Measurements from ENCODE around the gene SRPK3. TPM values are rescaled to one million over a fixed set of nuclear protein-coding genes. Genes with fewer than 3 reads are reported as not detected.
A peak's percentile ranks its signal among the peaks of the same experiment; 100 is the strongest.

SRPK3 gene
- total and polyA plus RNA-seq, 2 experiments from 2014 or later = 0.15 TPM; not detected in 1

GRCh38 chrX:153750127-153750774 lies 30.6 kb upstream of the SRPK3 start:
- TF ChIP-seq REST (IDR thresholded peaks at IDR 0.05; ENCODE audit: unreplicated experiment) = no peak
- TF ChIP-seq JUNB (IDR thresholded peaks at IDR 0.05; ENCODE audit: unreplicated experiment) = no peak
- no peak for TF ChIP-seq EZH2phosphoT487 (IDR thresholded peaks at IDR 0.05; ENCODE audit: unreplicated experiment)
- TF ChIP-seq, protein P1, sequence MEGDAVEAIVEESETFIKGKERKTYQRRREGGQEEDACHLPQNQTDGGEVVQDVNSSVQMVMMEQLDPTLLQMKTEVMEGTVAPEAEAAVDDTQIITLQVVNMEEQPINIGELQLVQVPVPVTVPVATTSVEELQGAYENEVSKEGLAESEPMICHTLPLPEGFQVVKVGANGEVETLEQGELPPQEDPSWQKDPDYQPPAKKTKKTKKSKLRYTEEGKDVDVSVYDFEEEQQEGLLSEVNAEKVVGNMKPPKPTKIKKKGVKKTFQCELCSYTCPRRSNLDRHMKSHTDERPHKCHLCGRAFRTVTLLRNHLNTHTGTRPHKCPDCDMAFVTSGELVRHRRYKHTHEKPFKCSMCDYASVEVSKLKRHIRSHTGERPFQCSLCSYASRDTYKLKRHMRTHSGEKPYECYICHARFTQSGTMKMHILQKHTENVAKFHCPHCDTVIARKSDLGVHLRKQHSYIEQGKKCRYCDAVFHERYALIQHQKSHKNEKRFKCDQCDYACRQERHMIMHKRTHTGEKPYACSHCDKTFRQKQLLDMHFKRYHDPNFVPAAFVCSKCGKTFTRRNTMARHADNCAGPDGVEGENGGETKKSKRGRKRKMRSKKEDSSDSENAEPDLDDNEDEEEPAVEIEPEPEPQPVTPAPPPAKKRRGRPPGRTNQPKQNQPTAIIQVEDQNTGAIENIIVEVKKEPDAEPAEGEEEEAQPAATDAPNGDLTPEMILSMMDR (conservative IDR thresholded peaks at IDR 0.05; ENCODE audit: low read depth in 2 of 2) = no peak
- TF ChIP-seq POLR2AphosphoS5 (IDR thresholded peaks at IDR 0.05; ENCODE audit: low read depth) = no peak
- TF ChIP-seq ZNF331 (CRISPR knock-in tag; IDR thresholded peaks at IDR 0.05; ENCODE audit: low read depth) = no peak
- no peaks in the 10 kb centered on the region; the same call in 2 of the 3 replicates for H3K36me3 Mint-ChIP-seq (ENCODE audit: low read depth)
- H3K4me1 Mint-ChIP-seq = no peaks in the 10 kb centered on the region
- H3K9me2 ChIP-seq (ENCODE audit: insufficient read depth) = no peaks in the 10 kb centered on the region
- ATAC-seq (no peak), DNase-seq (ENCODE audit: low spot score) (no peak)
- no peak overlapping the region for H3K4me3 Mint-ChIP-seq
- no peaks in the 10 kb centered on the region for H3K36me3 ChIP-seq (ENCODE audit: insufficient read depth)
- H2AFZ ChIP-seq = no peak overlapping the region
- no peaks in the 10 kb centered on the region for H3K79me2 ChIP-seq (replicated peaks; ENCODE audit: insufficient read depth)
- H3F3A ChIP-seq (replicated peaks; ENCODE audit: low read depth) = no peaks in the 10 kb centered on the region
- H3K27me3 ChIP-seq (ENCODE audit: insufficient read depth) = no peaks in the 10 kb centered on the region
- H3K27ac Mint-ChIP-seq = no peak overlapping the region
- H3K4me3 ChIP-seq = no peak overlapping the region
- H3K4me1 ChIP-seq (ENCODE audit: insufficient read depth) = no peaks in the 10 kb centered on the region
- no peak overlapping the region for H3K4me2 ChIP-seq
- no peaks in the 10 kb centered on the region for H3K9me3 Mint-ChIP-seq
- no peaks in the 10 kb centered on the region for H4K20me1 ChIP-seq (replicated peaks; ENCODE audit: insufficient read depth)
- H3K27me3 Mint-ChIP-seq (ENCODE audit: insufficient read depth, low read depth, poor library complexity) = peaks cover 3% of the 10 kb centered on the region
- no peak overlapping the region for H3K27ac ChIP-seq (ENCODE audit: low read depth)

DNA sequence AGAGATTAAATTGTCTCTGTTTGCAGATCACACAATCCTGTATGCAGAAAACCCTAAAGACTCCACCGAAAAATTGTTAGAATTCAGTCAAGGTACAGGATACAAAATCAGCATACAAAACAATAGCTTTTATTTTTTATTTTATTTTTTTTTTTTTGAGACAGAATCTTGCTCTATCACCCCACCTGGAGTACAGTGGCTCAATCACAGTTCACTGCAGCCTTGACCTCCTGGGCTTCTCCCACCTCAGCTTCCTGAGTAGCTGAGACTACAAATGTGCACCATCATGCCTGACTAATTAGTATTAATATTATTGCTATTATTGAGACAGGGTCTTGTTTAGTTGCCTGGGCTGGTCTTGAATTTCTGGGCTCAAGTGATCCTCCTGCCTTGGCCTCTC lies 25.7 kb upstream of the SRPK3 start:
- Histone ChIP-seq H3K4me1 (ENCODE audit: insufficient read depth) (no peaks in the 10 kb centered on the region), H3K36me3 (ENCODE audit: insufficient read depth) (no peaks in the 10 kb centered on the region), H3K4me2 (no peak overlapping the region), H3K9me2 (ENCODE audit: insufficient read depth) (no peaks in the 10 kb centered on the region), H3K79me2 (replicated peaks; ENCODE audit: insufficient read depth) (no peaks in the 10 kb centered on the region), H4K20me1 (replicated peaks; ENCODE audit: insufficient read depth) (no peaks in the 10 kb centered on the region), H3K27me3 (ENCODE audit: insufficient read depth) (no peaks in the 10 kb centered on the region), H3F3A (replicated peaks; ENCODE audit: low read depth) (no peaks in the 10 kb centered on the region), H3K4me3 (no peak overlapping the region), H3K27ac (ENCODE audit: low read depth) (no peak overlapping the region), H2AFZ (no peak overlapping the region)
- Mint-ChIP-seq H3K4me1 (no peaks in the 10 kb centered on the region), H3K4me3 (no peak overlapping the region), H3K27me3 (ENCODE audit: insufficient read depth, low read depth, poor library complexity) (no peaks in the 10 kb centered on the region), H3K36me3 (ENCODE audit: low read depth) (no peaks in the 10 kb centered on the region), H3K9me3 (no peaks in the 10 kb centered on the region), H3K27ac (no peak overlapping the region)
- ATAC-seq (no peak; the same call in 2 of the 3 replicates), DNase-seq (ENCODE audit: low spot score) (no peak)
- TF ChIP-seq NANOG (IDR thresholded peaks at IDR 0.05; ENCODE audit: borderline replicate concordance) = no peak
- TF ChIP-seq, protein P1 (conservative IDR thresholded peaks at IDR 0.05; ENCODE audit: low read depth in 2 of 2) = peak in 1 of 2 experiments; percentile 18; a peak in 1 of 4 replicates
